ENCODE data around the gene OLFM3.

DNA sequence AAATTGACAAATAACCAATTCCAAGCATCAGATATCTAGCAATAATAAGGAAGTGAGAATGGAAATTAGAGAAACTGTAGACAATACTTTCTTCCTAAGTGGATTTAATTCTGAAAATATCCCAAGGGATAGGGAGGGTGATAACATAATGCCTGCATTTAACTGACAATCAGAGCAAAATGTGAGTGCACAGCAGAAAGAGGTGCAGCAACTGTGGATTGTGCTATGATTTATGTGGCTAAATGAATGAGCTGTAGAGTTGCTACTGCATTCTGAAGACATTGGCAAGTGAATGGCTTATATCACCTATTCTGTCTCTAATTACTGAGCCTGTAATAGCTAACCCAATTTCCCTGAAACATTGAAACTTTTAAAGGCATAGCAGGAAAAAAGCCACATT is 39.0 kb downstream of the OLFM3 start:
- TF ChIP-seq, protein P1, sequence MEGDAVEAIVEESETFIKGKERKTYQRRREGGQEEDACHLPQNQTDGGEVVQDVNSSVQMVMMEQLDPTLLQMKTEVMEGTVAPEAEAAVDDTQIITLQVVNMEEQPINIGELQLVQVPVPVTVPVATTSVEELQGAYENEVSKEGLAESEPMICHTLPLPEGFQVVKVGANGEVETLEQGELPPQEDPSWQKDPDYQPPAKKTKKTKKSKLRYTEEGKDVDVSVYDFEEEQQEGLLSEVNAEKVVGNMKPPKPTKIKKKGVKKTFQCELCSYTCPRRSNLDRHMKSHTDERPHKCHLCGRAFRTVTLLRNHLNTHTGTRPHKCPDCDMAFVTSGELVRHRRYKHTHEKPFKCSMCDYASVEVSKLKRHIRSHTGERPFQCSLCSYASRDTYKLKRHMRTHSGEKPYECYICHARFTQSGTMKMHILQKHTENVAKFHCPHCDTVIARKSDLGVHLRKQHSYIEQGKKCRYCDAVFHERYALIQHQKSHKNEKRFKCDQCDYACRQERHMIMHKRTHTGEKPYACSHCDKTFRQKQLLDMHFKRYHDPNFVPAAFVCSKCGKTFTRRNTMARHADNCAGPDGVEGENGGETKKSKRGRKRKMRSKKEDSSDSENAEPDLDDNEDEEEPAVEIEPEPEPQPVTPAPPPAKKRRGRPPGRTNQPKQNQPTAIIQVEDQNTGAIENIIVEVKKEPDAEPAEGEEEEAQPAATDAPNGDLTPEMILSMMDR (IDR thresholded peaks at IDR 0.05): no peak
- TF ChIP-seq POLR2A (IDR thresholded peaks at IDR 0.05): no peak
